Keratinocyte (primary cell): ENCODE data around the gene EPHA6.

Experiments
- EZH2 ChIP-seq: IDR thresholded peaks from one replicate; pipeline ENCODE4 v1.6.1; 2012; ENCODE audit warnings: inconsistent platforms, mild to moderate bottlenecking, low read length, moderate library complexity
- TF ChIP-seq, protein P1 (sequence below), 3 experiments: IDR thresholded peaks in 1 of 3; conservative IDR thresholded peaks in 1 of 3; optimal IDR thresholded peaks in 1 of 3; 2 replicates in 2 of 3; 3 replicates in 1 of 3; pipeline versions ENCODE3 to v1.5.1; 2011; ENCODE audit warnings: low read length in 3 of 3, mild to moderate bottlenecking in 3 of 3, moderate library complexity in 2 of 3, control low read depth in 1 of 3, inconsistent platforms in 1 of 3; ENCODE audit not compliant: insufficient read depth in 2 of 3; ENCODE audit errors: extremely low read depth in 1 of 3

DNA sequence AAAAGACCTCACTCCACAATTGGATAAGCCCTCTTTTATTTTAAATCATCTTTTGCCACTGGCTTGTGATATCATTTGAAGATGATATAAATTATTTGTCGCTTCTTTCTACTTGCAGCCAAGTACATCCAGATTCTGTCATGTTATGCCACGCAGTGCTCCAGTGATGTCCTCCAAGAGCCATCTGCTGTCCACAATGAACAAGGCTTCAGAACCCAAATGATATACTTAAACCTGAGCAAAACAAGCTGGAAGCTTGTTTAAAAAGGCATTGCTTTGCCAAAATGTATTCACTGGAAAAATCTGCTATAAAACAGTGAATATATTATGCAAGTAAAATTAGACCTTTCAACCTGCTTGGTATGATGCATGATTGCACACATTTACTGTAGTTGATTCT lies 891.4 kb downstream of the EPHA6 start:
- TF ChIP-seq EZH2: no peak
- TF ChIP-seq, protein P1, sequence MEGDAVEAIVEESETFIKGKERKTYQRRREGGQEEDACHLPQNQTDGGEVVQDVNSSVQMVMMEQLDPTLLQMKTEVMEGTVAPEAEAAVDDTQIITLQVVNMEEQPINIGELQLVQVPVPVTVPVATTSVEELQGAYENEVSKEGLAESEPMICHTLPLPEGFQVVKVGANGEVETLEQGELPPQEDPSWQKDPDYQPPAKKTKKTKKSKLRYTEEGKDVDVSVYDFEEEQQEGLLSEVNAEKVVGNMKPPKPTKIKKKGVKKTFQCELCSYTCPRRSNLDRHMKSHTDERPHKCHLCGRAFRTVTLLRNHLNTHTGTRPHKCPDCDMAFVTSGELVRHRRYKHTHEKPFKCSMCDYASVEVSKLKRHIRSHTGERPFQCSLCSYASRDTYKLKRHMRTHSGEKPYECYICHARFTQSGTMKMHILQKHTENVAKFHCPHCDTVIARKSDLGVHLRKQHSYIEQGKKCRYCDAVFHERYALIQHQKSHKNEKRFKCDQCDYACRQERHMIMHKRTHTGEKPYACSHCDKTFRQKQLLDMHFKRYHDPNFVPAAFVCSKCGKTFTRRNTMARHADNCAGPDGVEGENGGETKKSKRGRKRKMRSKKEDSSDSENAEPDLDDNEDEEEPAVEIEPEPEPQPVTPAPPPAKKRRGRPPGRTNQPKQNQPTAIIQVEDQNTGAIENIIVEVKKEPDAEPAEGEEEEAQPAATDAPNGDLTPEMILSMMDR (optimal IDR thresholded peaks at IDR 0.05 in 1 of 3, IDR thresholded peaks at IDR 0.05 in 1 of 3, conservative IDR thresholded peaks at IDR 0.05 in 1 of 3; ENCODE audit: extremely low read depth in 1 of 3, insufficient read depth in 2 of 3, low read length in 3 of 3): no peak
